C4-2B (cell line): ENCODE measurements around the gene AHRR.

Experiments
- CTCF ChIP-seq: fragments of 450-650 bp; conservative IDR thresholded peaks from 2 replicates; pipeline ENCODE4 v1.5.1; 2017; ENCODE audit warnings: mild to moderate bottlenecking
- ZFX ChIP-seq: fragments of 450-650 bp; IDR thresholded peaks from 2 replicates; pipeline ENCODE4 v1.6.1; 2017

- TF ChIP-seq CTCF (no peak), ZFX (no peak)
Observed at GRCh38 chr5:463301-463700, 141.8 kb downstream of the AHRR start.
